ENCODE results near the gene HEATR5A. TPM values are rescaled to one million over a fixed set of nuclear protein-coding genes. Genes with fewer than 3 reads are reported as not detected.

HEATR5A gene
- total and polyA plus RNA-seq, 2 donors (not counting 1 experiment from before 2014, with no cell fraction given): 45.4 to 59.8 TPM

GRCh38 chr14:31442284-31442683 is 21.9 kb upstream of the HEATR5A start:
- no peak overlapping the region for H2AFZ ChIP-seq (ENCODE audit: low read length)
- TF ChIP-seq EZH2 (IDR thresholded peaks at IDR 0.05; ENCODE audit: low read length, missing control alignments) (no peak), CTCF (conservative IDR thresholded peaks at IDR 0.05 in 1 of 2, IDR thresholded peaks at IDR 0.05 in 1 of 2; ENCODE audit: low read depth in 1 of 2, low read length in 2 of 2) (no peak)

GRCh38 chr14:31441273-31442111 is 21.1 kb upstream of the HEATR5A start:
- peak overlapping the region; percentile 34 for H2AFZ ChIP-seq (ENCODE audit: low read length)
- TF ChIP-seq CTCF (conservative IDR thresholded peaks at IDR 0.05 in 1 of 2, IDR thresholded peaks at IDR 0.05 in 1 of 2; ENCODE audit: low read depth in 1 of 2, low read length in 2 of 2) (no peak), EZH2 (IDR thresholded peaks at IDR 0.05; ENCODE audit: low read length, missing control alignments) (no peak)
- H3K27ac ChIP-seq (ENCODE audit: insufficient read depth, low read length): peak overlapping the region; percentile 17
- no peaks in the 10 kb centered on the region for H3K27me3 ChIP-seq (ENCODE audit: control insufficient read depth, insufficient read depth, low read length)
- no peak overlapping the region for H3K4me2 ChIP-seq (ENCODE audit: extremely low read depth, insufficient read depth, low read length)
- no peaks in the 10 kb centered on the region for H3K9me3 ChIP-seq (ENCODE audit: control insufficient read depth, insufficient read depth, low read depth, low read length)
- H3K79me2 ChIP-seq (ENCODE audit: control insufficient read depth, insufficient read depth, low read length): no peaks in the 10 kb centered on the region
- H3K9ac ChIP-seq (ENCODE audit: insufficient read depth, low read length): no peak overlapping the region
- H3K4me1 ChIP-seq (ENCODE audit: control insufficient read depth, extremely low read depth, insufficient read depth, low read length): peaks cover 3% of the 10 kb centered on the region
- H4K20me1 ChIP-seq (ENCODE audit: control insufficient read depth, extremely low read depth, insufficient read depth, low read length): no peaks in the 10 kb centered on the region
- peak; percentile 67 to 92 for DNase-seq (ENCODE audit: low read depth in 2 of 2)
- no peaks in the 10 kb centered on the region for H3K36me3 ChIP-seq (ENCODE audit: control insufficient read depth, insufficient read depth, low read length)
- H3K4me3 ChIP-seq (replicated peaks in 1 of 4; ENCODE audit: control extremely low read depth in 1 of 4, insufficient read depth in 1 of 4, low read depth in 3 of 4, low read length in 4 of 4): no peak overlapping the region

More at GRCh38 chr14:31442284-31442683, 21.9 kb upstream of the HEATR5A start:
- no peaks in the 10 kb centered on the region for H3K27me3 ChIP-seq (ENCODE audit: control insufficient read depth, insufficient read depth, low read length)
- no peak for DNase-seq (ENCODE audit: low read depth in 2 of 2)
- H3K36me3 ChIP-seq (ENCODE audit: control insufficient read depth, insufficient read depth, low read length): no peaks in the 10 kb centered on the region
- no peak overlapping the region for H3K4me2 ChIP-seq (ENCODE audit: extremely low read depth, insufficient read depth, low read length)
- peaks cover 3% of the 10 kb centered on the region for H3K4me1 ChIP-seq (ENCODE audit: control insufficient read depth, extremely low read depth, insufficient read depth, low read length)
- H3K79me2 ChIP-seq (ENCODE audit: control insufficient read depth, insufficient read depth, low read length): no peaks in the 10 kb centered on the region
- peak overlapping the region; percentile 54 for H3K27ac ChIP-seq (ENCODE audit: insufficient read depth, low read length)
- no peak overlapping the region for H3K4me3 ChIP-seq (replicated peaks in 1 of 4; ENCODE audit: control extremely low read depth in 1 of 4, insufficient read depth in 1 of 4, low read depth in 3 of 4, low read length in 4 of 4)
- no peaks in the 10 kb centered on the region for H3K9me3 ChIP-seq (ENCODE audit: control insufficient read depth, insufficient read depth, low read depth, low read length)
- H4K20me1 ChIP-seq (ENCODE audit: control insufficient read depth, extremely low read depth, insufficient read depth, low read length): no peaks in the 10 kb centered on the region
- no peak overlapping the region for H3K9ac ChIP-seq (ENCODE audit: insufficient read depth, low read length)

GRCh38 chr14:31440280-31440679 is 19.9 kb upstream of the HEATR5A start:
- no peaks in the 10 kb centered on the region for H3K36me3 ChIP-seq (ENCODE audit: control insufficient read depth, insufficient read depth, low read length)
- H3K9ac ChIP-seq (ENCODE audit: insufficient read depth, low read length): no peak overlapping the region
- no peak overlapping the region for H3K4me3 ChIP-seq (replicated peaks in 1 of 4; ENCODE audit: control extremely low read depth in 1 of 4, insufficient read depth in 1 of 4, low read depth in 3 of 4, low read length in 4 of 4)
- no peak overlapping the region for H2AFZ ChIP-seq (ENCODE audit: low read length)
- no peaks in the 10 kb centered on the region for H3K79me2 ChIP-seq (ENCODE audit: control insufficient read depth, insufficient read depth, low read length)
- H4K20me1 ChIP-seq (ENCODE audit: control insufficient read depth, extremely low read depth, insufficient read depth, low read length): no peaks in the 10 kb centered on the region
- H3K4me1 ChIP-seq (ENCODE audit: control insufficient read depth, extremely low read depth, insufficient read depth, low read length): peaks cover 3% of the 10 kb centered on the region
- peak in 1 of 2 donors; percentile 66 for DNase-seq (ENCODE audit: low read depth in 2 of 2)
- no peak overlapping the region for H3K27ac ChIP-seq (ENCODE audit: insufficient read depth, low read length)
- no peaks in the 10 kb centered on the region for H3K27me3 ChIP-seq (ENCODE audit: control insufficient read depth, insufficient read depth, low read length)
- H3K9me3 ChIP-seq (ENCODE audit: control insufficient read depth, insufficient read depth, low read depth, low read length): no peaks in the 10 kb centered on the region
- TF ChIP-seq CTCF (conservative IDR thresholded peaks at IDR 0.05 in 1 of 2, IDR thresholded peaks at IDR 0.05 in 1 of 2; ENCODE audit: low read depth in 1 of 2, low read length in 2 of 2): no peak
- no peak for TF ChIP-seq EZH2 (IDR thresholded peaks at IDR 0.05; ENCODE audit: low read length, missing control alignments)
- no peak overlapping the region for H3K4me2 ChIP-seq (ENCODE audit: extremely low read depth, insufficient read depth, low read length)

Measured in fibroblast of lung (primary cell).